Loucy (cell line): Measurements from ENCODE around the gene SYNGR3.

ENCODE experiments used
- H2AFZ ChIP-seq: fragments of 200-600 bp; sonication (generic); 2 replicates; pipeline ENCODE4 v1.6.0; 2016; ENCODE audit warnings: antibody characterized with exemption, mild to moderate bottlenecking, low read length, moderate library complexity
- H3F3A ChIP-seq: fragments of 200-600 bp; 2 replicates; pipeline ENCODE4 v1.6.0; 2016; ENCODE audit warnings: antibody characterized with exemption, low read depth, mild to moderate bottlenecking
- H3K27me3 ChIP-seq: fragments of 200-600 bp; sonication (generic); 2 replicates; pipeline ENCODE4 v1.6.1; 2014; ENCODE audit warnings: low read length, mild to moderate bottlenecking; ENCODE audit not compliant: insufficient read depth, poor library complexity, severe bottlenecking
- H3K36me3 ChIP-seq: fragments of 200-600 bp; sonication (generic); 2 replicates; pipeline ENCODE4 v1.6.1; 2016; ENCODE audit warnings: low read length; ENCODE audit not compliant: insufficient read depth
- H3K4me1 ChIP-seq: fragments of 200-600 bp; sonication (generic); 2 replicates; pipeline ENCODE4 v1.5.1; 2014; ENCODE audit warnings: low read length, mild to moderate bottlenecking; ENCODE audit not compliant: insufficient read depth, poor library complexity, severe bottlenecking
- H3K4me2 ChIP-seq: fragments of 200-600 bp; sonication (generic); 2 replicates; pipeline ENCODE4 v1.6.0; 2014; ENCODE audit warnings: antibody characterized with exemption, low read length, low read depth, mild to moderate bottlenecking; ENCODE audit not compliant: poor library complexity, severe bottlenecking
- H3K4me3 ChIP-seq: fragments of 200-600 bp; sonication (generic); 2 replicates; pipeline ENCODE4 v1.5.1; 2014; ENCODE audit warnings: low read length, mild to moderate bottlenecking, mixed read lengths; ENCODE audit not compliant: poor library complexity, severe bottlenecking
- H3K79me2 ChIP-seq: fragments of 200-600 bp; sonication (generic); 2 replicates; pipeline ENCODE4 v1.6.1; 2014; ENCODE audit warnings: low read length; ENCODE audit not compliant: insufficient read depth
- H3K9ac ChIP-seq: fragments of 200-600 bp; sonication (generic); 2 replicates; pipeline ENCODE4 v1.6.0; 2014; ENCODE audit warnings: mild to moderate bottlenecking, low read depth, low read length, moderate library complexity; ENCODE audit not compliant: poor library complexity, severe bottlenecking
- H3K9me2 ChIP-seq: fragments of 200-600 bp; sonication (generic); replicated peaks from 2 replicates; pipeline ENCODE4 v1.6.1; 2016; ENCODE audit warnings: low read depth, low read length, mixed read lengths
- H3K9me3 ChIP-seq: fragments of 200-600 bp; sonication (generic); 2 replicates; pipeline ENCODE4 v1.6.1; 2014; ENCODE audit warnings: mild to moderate bottlenecking, antibody characterized with exemption, low read length, low read depth; ENCODE audit not compliant: insufficient read depth
- H4K20me1 ChIP-seq: fragments of 200-600 bp; sonication (generic); 2 replicates; pipeline ENCODE4 v1.6.0; 2014; ENCODE audit warnings: antibody characterized with exemption, low read length, mild to moderate bottlenecking; ENCODE audit not compliant: insufficient read depth, poor library complexity, severe bottlenecking
- CTCF ChIP-seq: fragments of 200-600 bp; sonication (generic); conservative IDR thresholded peaks from 2 replicates; pipeline ENCODE4 v1.5.1; 2014; ENCODE audit warnings: mild to moderate bottlenecking, antibody characterized with exemption, low read length
- EZH2phosphoT487 ChIP-seq: fragments of 200-600 bp; IDR thresholded peaks from 2 replicates; pipeline ENCODE4 v1.6.1; 2018; ENCODE audit warnings: antibody characterized with exemption, mild to moderate bottlenecking, moderate library complexity, borderline replicate concordance

SYNGR3 gene

GRCh38 chr16:2042171-2042985, 52.6 kb downstream of the SYNGR3 start:
- no peak overlapping the region for H2AFZ ChIP-seq
- no peak for TF ChIP-seq CTCF
- no peak for TF ChIP-seq EZH2phosphoT487
- H3K9me3 ChIP-seq = no peaks in the 10 kb centered on the region
- H3K4me3 ChIP-seq = no peak overlapping the region
- no peaks in the 10 kb centered on the region for H3K36me3 ChIP-seq
- no peaks in the 10 kb centered on the region for H3K9me2 ChIP-seq
- no peak overlapping the region for H3K9ac ChIP-seq
- no peaks in the 10 kb centered on the region for H3F3A ChIP-seq
- H3K4me1 ChIP-seq = no peaks in the 10 kb centered on the region
- no peaks in the 10 kb centered on the region for H3K27me3 ChIP-seq
- peaks cover 4% of the 10 kb centered on the region; the same call in 1 of the 2 replicates for H3K79me2 ChIP-seq
- no peaks in the 10 kb centered on the region for H4K20me1 ChIP-seq
- H3K4me2 ChIP-seq = no peak overlapping the region

DNA sequence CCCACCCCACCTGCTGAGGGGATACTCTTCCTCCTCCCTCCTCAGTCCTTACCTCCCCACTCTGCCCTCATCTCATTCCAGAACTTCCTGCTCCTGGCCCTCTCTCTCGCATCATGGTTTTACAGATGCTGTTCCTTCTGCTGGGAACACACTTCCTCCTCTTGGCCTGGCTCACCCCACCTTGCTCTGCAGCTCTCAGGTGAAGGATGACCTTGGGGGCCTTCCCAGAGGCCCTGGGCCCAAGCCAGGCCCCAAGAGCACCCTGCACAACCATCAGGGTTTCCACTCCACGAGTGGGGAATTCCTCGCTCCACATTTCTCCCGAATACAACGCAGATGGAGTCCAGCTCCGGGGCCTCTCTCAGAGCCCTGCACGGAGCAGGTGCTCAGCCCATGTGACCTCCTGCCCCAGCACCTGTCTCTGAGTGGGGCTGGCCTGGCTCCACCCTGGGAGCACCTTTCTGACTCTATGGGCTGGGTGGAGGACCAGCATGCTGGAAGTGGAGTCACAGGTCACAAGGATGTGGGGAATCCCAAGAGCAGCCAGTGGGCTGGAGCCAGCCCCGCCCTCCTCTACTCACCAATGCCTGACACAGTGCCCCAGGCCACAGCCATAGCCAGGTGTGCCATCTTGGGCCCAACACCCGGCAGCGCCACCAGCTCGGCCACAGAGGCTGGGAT, 53.4 kb downstream of the SYNGR3 start:
- H3K9me3 ChIP-seq = no peaks in the 10 kb centered on the region
- H3K36me3 ChIP-seq = no peaks in the 10 kb centered on the region
- no peak overlapping the region for H3K4me2 ChIP-seq
- H3K9me2 ChIP-seq = no peaks in the 10 kb centered on the region
- no peaks in the 10 kb centered on the region for H3F3A ChIP-seq
- no peaks in the 10 kb centered on the region for H3K27me3 ChIP-seq
- H4K20me1 ChIP-seq = no peaks in the 10 kb centered on the region
- no peak overlapping the region for H2AFZ ChIP-seq
- TF ChIP-seq EZH2phosphoT487 (no peak), CTCF (no peak)
- H3K4me1 ChIP-seq = no peaks in the 10 kb centered on the region
- H3K4me3 ChIP-seq = no peak overlapping the region
- H3K9ac ChIP-seq = no peak overlapping the region
- H3K79me2 ChIP-seq = peaks cover 6% of the 10 kb centered on the region; the same call in 1 of the 2 replicates
